ENCODE results near the gene SLC6A19. TPM values are rescaled to one million over a fixed set of nuclear protein-coding genes. Genes with fewer than 3 reads are reported as not detected.

Gene SLC6A19
- total and polyA plus RNA-seq, 9 of the 15 experiments (the other 6 are each of a cell fraction or from before 2014, with no cell fraction given), result 0.03 to 1.6 (median 0.59) TPM

- 2% methylated on average over 12 of the region's 12 CpGs for WGBS (ENCODE audit: insufficient coverage, low coverage, missing lambda C conversion rate)
- no TSS peak for BruUV-seq (replicated peaks)
- Histone ChIP-seq H3K4me1 (replicated peaks in 1 of 2; ENCODE audit: control insufficient read depth in 2 of 2, insufficient read depth in 2 of 2, low read length in 2 of 2) (peaks cover 65 to 86% of the 10 kb centered on the region in 2 experiments), H3K79me2 (ENCODE audit: control insufficient read depth, insufficient read depth, low read length) (no peaks in the 10 kb centered on the region), H3K4me2 (ENCODE audit: insufficient read depth, low read length) (peak overlapping the region; percentile 61), H3K9me1 (ENCODE audit: control insufficient read depth, insufficient read depth, low read length) (no peaks in the 10 kb centered on the region), H4K20me1 (replicated peaks; ENCODE audit: control insufficient read depth, insufficient read depth, low read length) (no peaks in the 10 kb centered on the region), H2AFZ (ENCODE audit: low read depth, low read length) (peak overlapping the region; percentile 33; the same call in 1 of the 2 replicates), H3K27me3 (ENCODE audit: control insufficient read depth in 2 of 2, insufficient read depth in 2 of 2, low read length in 2 of 2) (no peaks in the 10 kb centered on the region), H3K9ac (ENCODE audit: insufficient read depth in 1 of 2, low read depth in 2 of 2, low read length in 2 of 2) (peak overlapping the region; percentile 38 to 77), H3K9me3 (replicated peaks; ENCODE audit: control insufficient read depth, insufficient read depth, low read depth, low read length) (no peaks in the 10 kb centered on the region), H3K36me3 (ENCODE audit: control insufficient read depth, insufficient read depth, low read length) (no peaks in the 10 kb centered on the region), H3K4me3 (no peak overlapping the region), H3K27ac (ENCODE audit: extremely low read depth, low read depth, low read length) (peak overlapping the region; percentile 59)
- ATAC-seq (peak; percentile 91), DNase-seq (ENCODE audit: extremely low read depth in 1 of 4, low spot score in 3 of 4) (peak; percentile 74 to 92 (median 82)), FAIRE-seq (peak; percentile 98)
- ChIA-PET POLR2A (interaction anchor here (0.5 to 1.1 kb wide), 6 partner anchors 8 to 437 kb away, joined by 3 to 4 read pairs (median 3); no protein-coding TSS in a partner anchor), CTCF (ENCODE audit: low intra/inter-chr PET ratio) (no interaction called here)
- intact Hi-C loops (cut with micrococcal nuclease) (no loop called here), in situ Hi-C loops (cut with MboI) (no loop called here)
- no peak for TF ChIP-seq ZFPM2 (CRISPR knock-in tag; IDR thresholded peaks at IDR 0.05)
- TF ChIP-seq POLR2G (IDR thresholded peaks at IDR 0.05; ENCODE audit: low read depth, low read length), result peak; percentile 75
- TF ChIP-seq ZNF121 (CRISPR knock-in tag; conservative IDR thresholded peaks at IDR 0.05), result no peak
- TF ChIP-seq, protein P1, sequence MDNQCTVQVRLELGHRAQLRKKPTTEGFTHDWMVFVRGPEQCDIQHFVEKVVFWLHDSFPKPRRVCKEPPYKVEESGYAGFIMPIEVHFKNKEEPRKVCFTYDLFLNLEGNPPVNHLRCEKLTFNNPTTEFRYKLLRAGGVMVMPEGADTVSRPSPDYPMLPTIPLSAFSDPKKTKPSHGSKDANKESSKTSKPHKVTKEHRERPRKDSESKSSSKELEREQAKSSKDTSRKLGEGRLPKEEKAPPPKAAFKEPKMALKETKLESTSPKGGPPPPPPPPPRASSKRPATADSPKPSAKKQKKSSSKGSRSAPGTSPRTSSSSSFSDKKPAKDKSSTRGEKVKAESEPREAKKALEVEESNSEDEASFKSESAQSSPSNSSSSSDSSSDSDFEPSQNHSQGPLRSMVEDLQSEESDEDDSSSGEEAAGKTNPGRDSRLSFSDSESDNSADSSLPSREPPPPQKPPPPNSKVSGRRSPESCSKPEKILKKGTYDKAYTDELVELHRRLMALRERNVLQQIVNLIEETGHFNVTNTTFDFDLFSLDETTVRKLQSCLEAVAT (IDR thresholded peaks at IDR 0.05), result no peak
- peak; percentile 56 for TF ChIP-seq KDM5B (IDR thresholded peaks at IDR 0.05; ENCODE audit: insufficient replicate concordance, low read depth, low read length)
- no peak for TF ChIP-seq RAD51 (IDR thresholded peaks at IDR 0.05; ENCODE audit: borderline replicate concordance, low read depth)
- TF ChIP-seq LEF1 (IDR thresholded peaks at IDR 0.05), result peak; percentile 89
- no peak for TF ChIP-seq FUS (optimal IDR thresholded peaks at IDR 0.05; ENCODE audit: low read depth, low read length)
- TF ChIP-seq CCNT2 (IDR thresholded peaks at IDR 0.05; ENCODE audit: borderline replicate concordance, extremely low read depth, insufficient read length, low read depth, low read length), result peak; percentile 97
- TF ChIP-seq ZNF584 (CRISPR knock-in tag; IDR thresholded peaks at IDR 0.05; ENCODE audit: low read depth), result peak; percentile 90; the same call in 1 of the 2 replicates
- TF ChIP-seq ELK3 (CRISPR knock-in tag; IDR thresholded peaks at IDR 0.05), result no peak
- TF ChIP-seq ETV5 (CRISPR knock-in tag; IDR thresholded peaks at IDR 0.05; ENCODE audit: low read depth), result peak; percentile 100
- TF ChIP-seq, protein P2, sequence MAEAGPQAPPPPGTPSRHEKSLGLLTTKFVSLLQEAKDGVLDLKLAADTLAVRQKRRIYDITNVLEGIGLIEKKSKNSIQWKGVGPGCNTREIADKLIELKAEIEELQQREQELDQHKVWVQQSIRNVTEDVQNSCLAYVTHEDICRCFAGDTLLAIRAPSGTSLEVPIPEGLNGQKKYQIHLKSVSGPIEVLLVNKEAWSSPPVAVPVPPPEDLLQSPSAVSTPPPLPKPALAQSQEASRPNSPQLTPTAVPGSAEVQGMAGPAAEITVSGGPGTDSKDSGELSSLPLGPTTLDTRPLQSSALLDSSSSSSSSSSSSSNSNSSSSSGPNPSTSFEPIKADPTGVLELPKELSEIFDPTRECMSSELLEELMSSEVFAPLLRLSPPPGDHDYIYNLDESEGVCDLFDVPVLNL (CRISPR knock-in tag; IDR thresholded peaks at IDR 0.05; ENCODE audit: low read depth), result no peak
- no peak for TF ChIP-seq RBM34 (IDR thresholded peaks at IDR 0.05; ENCODE audit: borderline replicate concordance, insufficient read depth, low read length)
- TF ChIP-seq KAT8 (IDR thresholded peaks at IDR 0.05; ENCODE audit: low read depth), result no peak
- no peak for TF ChIP-seq FOXP1 (CRISPR knock-in tag; IDR thresholded peaks at IDR 0.05)
- TF ChIP-seq ZKSCAN8 (CRISPR knock-in tag; IDR thresholded peaks at IDR 0.05), result peak; percentile 74; the same call in 1 of the 2 replicates
- TF ChIP-seq DLX4 (CRISPR knock-in tag; IDR thresholded peaks at IDR 0.05), result no peak
- no peak; the same call in 1 of the 2 replicates for TF ChIP-seq ZNF134 (CRISPR knock-in tag; conservative IDR thresholded peaks at IDR 0.05)
Measured at GRCh38 chr5:1185629-1186350, 15.6 kb upstream of the SLC6A19 start.

Data from K562 (cell line).